ENCODE measurements around the gene ADCY9.

- no peak for TF ChIP-seq MYBL2 (CRISPR knock-in tag; IDR thresholded peaks at IDR 0.05)
- TF ChIP-seq ZBTB21 (CRISPR knock-in tag; IDR thresholded peaks at IDR 0.05; ENCODE audit: borderline replicate concordance), result no peak
- TF ChIP-seq CTCF (IDR thresholded peaks at IDR 0.05), result no peak
- no peak for TF ChIP-seq CREB1 (CRISPR knock-in tag; IDR thresholded peaks at IDR 0.05)
- no peak for TF ChIP-seq MAX (CRISPR knock-in tag; IDR thresholded peaks at IDR 0.05)
- no peak for TF ChIP-seq ZNF138 (CRISPR knock-in tag; conservative IDR thresholded peaks at IDR 0.05)
- TF ChIP-seq USF1 (CRISPR knock-in tag; IDR thresholded peaks at IDR 0.05), result no peak
- no peak for TF ChIP-seq TP53 (CRISPR knock-in tag; IDR thresholded peaks at IDR 0.05)
- no peak for TF ChIP-seq E2F1 (CRISPR knock-in tag; IDR thresholded peaks at IDR 0.05)
Observed at GRCh38 chr16:4064950-4065352, 51.3 kb downstream of the ADCY9 start.
